ENCODE measurements around the gene TLR8. TPM values are rescaled to one million over a fixed set of nuclear protein-coding genes. Genes with fewer than 3 reads are reported as not detected.

TLR8 gene
- total RNA-seq, 1 donor from 2014 or later, result not detected

DNA sequence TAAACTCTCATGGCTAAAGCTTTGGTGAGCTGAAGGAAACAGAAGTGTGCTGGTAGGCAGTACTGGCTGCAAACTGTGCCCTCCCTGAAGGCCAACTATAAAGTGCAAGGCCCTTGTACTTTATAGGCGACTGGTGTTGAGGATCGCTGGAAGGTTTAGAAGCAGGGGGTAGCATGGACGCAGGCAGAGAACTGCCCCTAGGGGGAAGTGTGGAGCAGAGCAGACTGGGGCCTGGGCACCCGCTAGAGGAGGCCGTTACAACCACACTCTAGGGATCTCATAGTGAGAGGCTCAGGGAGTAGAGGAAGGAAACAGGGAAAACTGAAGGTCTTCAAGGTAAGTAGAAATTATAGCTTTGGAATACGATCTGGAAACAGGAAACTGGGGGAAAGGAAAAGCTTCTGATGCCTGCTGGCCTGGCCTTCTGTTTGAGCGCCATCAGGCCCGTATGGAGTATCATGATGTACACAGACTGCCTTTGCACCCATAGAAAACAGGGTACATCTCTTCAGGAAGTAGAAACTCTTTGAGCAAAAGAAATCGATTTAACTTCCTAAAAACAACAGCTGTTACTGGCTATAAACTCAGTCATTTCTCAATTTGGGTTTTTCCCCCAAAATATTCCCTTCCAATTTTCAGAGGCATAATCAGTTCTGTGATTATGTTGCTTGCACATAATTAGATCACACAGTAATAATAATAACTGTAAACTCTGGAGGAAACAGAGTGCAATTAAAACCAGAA lies 44.6 kb downstream of the TLR8 start:
- peak overlapping the region; percentile 72 for H2AFZ ChIP-seq (ENCODE audit: low read depth, low read length)
- no peaks in the 10 kb centered on the region for H3K9me3 ChIP-seq (ENCODE audit: insufficient read depth, low read depth, low read length)
- no peaks in the 10 kb centered on the region for H3K36me3 ChIP-seq (ENCODE audit: insufficient read depth, low read length)
- Mint-ChIP-seq H3K4me3 (ENCODE audit: unreplicated experiment) (peak overlapping the region; percentile 68), H3K4me1 (ENCODE audit: low read depth, unreplicated experiment) (peaks cover 40% of the 10 kb centered on the region), H3K36me3 (ENCODE audit: low read depth, unreplicated experiment) (no peaks in the 10 kb centered on the region), H3K27ac (ENCODE audit: unreplicated experiment) (peak overlapping the region; percentile 89), H3K27me3 (ENCODE audit: low read depth, unreplicated experiment) (no peaks in the 10 kb centered on the region), H3K9me3 (ENCODE audit: unreplicated experiment) (no peaks in the 10 kb centered on the region)
- H3K4me2 ChIP-seq (ENCODE audit: low read length), result no peak overlapping the region
- no peaks in the 10 kb centered on the region for H3K79me2 ChIP-seq (ENCODE audit: insufficient read depth, low read length)
- FAIRE-seq (peak; percentile 13), DNase-seq (ENCODE audit: low read depth) (no peak)
- no peaks in the 10 kb centered on the region for H4K20me1 ChIP-seq (ENCODE audit: insufficient read depth, low read length)
- H3K4me3 ChIP-seq (ENCODE audit: insufficient read depth, low read depth, low read length), result no peak overlapping the region
- H3K9ac ChIP-seq (ENCODE audit: low read length), result no peak overlapping the region
- TF ChIP-seq, protein P1, sequence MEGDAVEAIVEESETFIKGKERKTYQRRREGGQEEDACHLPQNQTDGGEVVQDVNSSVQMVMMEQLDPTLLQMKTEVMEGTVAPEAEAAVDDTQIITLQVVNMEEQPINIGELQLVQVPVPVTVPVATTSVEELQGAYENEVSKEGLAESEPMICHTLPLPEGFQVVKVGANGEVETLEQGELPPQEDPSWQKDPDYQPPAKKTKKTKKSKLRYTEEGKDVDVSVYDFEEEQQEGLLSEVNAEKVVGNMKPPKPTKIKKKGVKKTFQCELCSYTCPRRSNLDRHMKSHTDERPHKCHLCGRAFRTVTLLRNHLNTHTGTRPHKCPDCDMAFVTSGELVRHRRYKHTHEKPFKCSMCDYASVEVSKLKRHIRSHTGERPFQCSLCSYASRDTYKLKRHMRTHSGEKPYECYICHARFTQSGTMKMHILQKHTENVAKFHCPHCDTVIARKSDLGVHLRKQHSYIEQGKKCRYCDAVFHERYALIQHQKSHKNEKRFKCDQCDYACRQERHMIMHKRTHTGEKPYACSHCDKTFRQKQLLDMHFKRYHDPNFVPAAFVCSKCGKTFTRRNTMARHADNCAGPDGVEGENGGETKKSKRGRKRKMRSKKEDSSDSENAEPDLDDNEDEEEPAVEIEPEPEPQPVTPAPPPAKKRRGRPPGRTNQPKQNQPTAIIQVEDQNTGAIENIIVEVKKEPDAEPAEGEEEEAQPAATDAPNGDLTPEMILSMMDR (IDR thresholded peaks at IDR 0.05; ENCODE audit: insufficient read depth, low read depth, low read length), result no peak
- no peak for TF ChIP-seq EZH2 (IDR thresholded peaks at IDR 0.05; ENCODE audit: insufficient read depth, low read length)
- no peaks in the 10 kb centered on the region for H3K27me3 ChIP-seq (ENCODE audit: insufficient read depth, low read length)
- peak overlapping the region; percentile 77 for H3K27ac ChIP-seq (ENCODE audit: low read depth, low read length)
- H3K4me1 ChIP-seq (ENCODE audit: insufficient read depth, low read length), result peaks cover 24% of the 10 kb centered on the region

GRCh38 chrX:12951595-12951975 lies 45.2 kb downstream of the TLR8 start:
- no peak overlapping the region for H3K27ac ChIP-seq (ENCODE audit: low read depth, low read length)
- H3K4me1 ChIP-seq (ENCODE audit: insufficient read depth, low read length), result peaks cover 30% of the 10 kb centered on the region
- no peaks in the 10 kb centered on the region for H3K9me3 ChIP-seq (ENCODE audit: insufficient read depth, low read depth, low read length)
- no peak overlapping the region for H3K4me3 ChIP-seq (ENCODE audit: insufficient read depth, low read depth, low read length)
- H3K27ac Mint-ChIP-seq (ENCODE audit: unreplicated experiment), result no peak overlapping the region
- no peaks in the 10 kb centered on the region for H3K79me2 ChIP-seq (ENCODE audit: insufficient read depth, low read length)
- no peak for DNase-seq (ENCODE audit: low read depth)
- no peak overlapping the region for H3K9ac ChIP-seq (ENCODE audit: low read length)
- H3K27me3 Mint-ChIP-seq (ENCODE audit: low read depth, unreplicated experiment), result no peaks in the 10 kb centered on the region
- no peak overlapping the region for H2AFZ ChIP-seq (ENCODE audit: low read depth, low read length)
- no peaks in the 10 kb centered on the region for H3K9me3 Mint-ChIP-seq (ENCODE audit: unreplicated experiment)
- H3K4me2 ChIP-seq (ENCODE audit: low read length), result no peak overlapping the region
- H3K4me3 Mint-ChIP-seq (ENCODE audit: unreplicated experiment), result no peak overlapping the region
- no peaks in the 10 kb centered on the region for H4K20me1 ChIP-seq (ENCODE audit: insufficient read depth, low read length)
- TF ChIP-seq EZH2 (IDR thresholded peaks at IDR 0.05; ENCODE audit: insufficient read depth, low read length), result no peak
- TF ChIP-seq, protein P1 (IDR thresholded peaks at IDR 0.05; ENCODE audit: insufficient read depth, low read depth, low read length), result no peak
- H3K36me3 Mint-ChIP-seq (ENCODE audit: low read depth, unreplicated experiment), result no peaks in the 10 kb centered on the region
- H3K4me1 Mint-ChIP-seq (ENCODE audit: low read depth, unreplicated experiment), result peaks cover 40% of the 10 kb centered on the region
- no peaks in the 10 kb centered on the region for H3K36me3 ChIP-seq (ENCODE audit: insufficient read depth, low read length)
- H3K27me3 ChIP-seq (ENCODE audit: insufficient read depth, low read length), result no peaks in the 10 kb centered on the region
- peak; percentile 17 for FAIRE-seq

- Histone ChIP-seq H3K4me1 (ENCODE audit: insufficient read depth, low read length) (peaks cover 28% of the 10 kb centered on the region), H3K36me3 (ENCODE audit: insufficient read depth, low read length) (no peaks in the 10 kb centered on the region), H3K9ac (ENCODE audit: low read length) (no peak overlapping the region), H3K27me3 (ENCODE audit: insufficient read depth, low read length) (no peaks in the 10 kb centered on the region), H3K27ac (ENCODE audit: low read depth, low read length) (no peak overlapping the region), H3K4me3 (ENCODE audit: insufficient read depth, low read depth, low read length) (no peak overlapping the region), H4K20me1 (ENCODE audit: insufficient read depth, low read length) (no peaks in the 10 kb centered on the region), H3K4me2 (ENCODE audit: low read length) (no peak overlapping the region), H2AFZ (ENCODE audit: low read depth, low read length) (no peak overlapping the region), H3K9me3 (ENCODE audit: insufficient read depth, low read depth, low read length) (no peaks in the 10 kb centered on the region), H3K79me2 (ENCODE audit: insufficient read depth, low read length) (no peaks in the 10 kb centered on the region)
- no peaks in the 10 kb centered on the region for H3K36me3 Mint-ChIP-seq (ENCODE audit: low read depth, unreplicated experiment)
- H3K27me3 Mint-ChIP-seq (ENCODE audit: low read depth, unreplicated experiment), result no peaks in the 10 kb centered on the region
- peaks cover 37% of the 10 kb centered on the region for H3K4me1 Mint-ChIP-seq (ENCODE audit: low read depth, unreplicated experiment)
- DNase-seq (ENCODE audit: low read depth) (no peak), FAIRE-seq (no peak)
- no peaks in the 10 kb centered on the region for H3K9me3 Mint-ChIP-seq (ENCODE audit: unreplicated experiment)
- H3K4me3 Mint-ChIP-seq (ENCODE audit: unreplicated experiment), result no peak overlapping the region
- no peak overlapping the region for H3K27ac Mint-ChIP-seq (ENCODE audit: unreplicated experiment)
- TF ChIP-seq, protein P1 (IDR thresholded peaks at IDR 0.05; ENCODE audit: insufficient read depth, low read depth, low read length), result no peak
- no peak for TF ChIP-seq EZH2 (IDR thresholded peaks at IDR 0.05; ENCODE audit: insufficient read depth, low read length)
Measured at GRCh38 chrX:12953420-12953819, 47.0 kb downstream of the TLR8 start.

All from astrocyte (in vitro differentiated cells and primary cell).